B cell (primary cell): ENCODE data around the gene ZBTB40. TPM values are rescaled to one million over a fixed set of nuclear protein-coding genes. Genes with fewer than 3 reads are reported as not detected.

Experiments
- ATAC-seq: fragments of 200-7000 bp; cut with Tn5 transposase; one replicate; pipeline ENCODE4 v1.10.0; 2021; ENCODE audit warnings: low read depth, mild to moderate bottlenecking, moderate number of reproducible peaks, moderate library complexity
- CTCF ChIA-PET: fragments of 350-600 bp; sonication (Branson Sonifier 250); formaldehyde crosslinking; loops from one replicate; lab custom pipeline; 2021; ENCODE audit warnings: antibody characterized with exemption, inconsistent platforms; lab: Charles Lee
- POLR2A ChIA-PET: fragments of 350-600 bp; sonication (Branson Sonifier 250); formaldehyde crosslinking; loops from one replicate; lab custom pipeline; 2021; ENCODE audit warnings: antibody characterized with exemption; lab: Charles Lee
- DNase-seq: peaks from one replicate; pipeline ENCODE4 v3.0.0; 2013
- H2AFZ ChIP-seq: 2 replicates; pipeline ENCODE4 v1.6.1; 2012; ENCODE audit warnings: mild to moderate bottlenecking, low read depth, low read length; ENCODE audit not compliant: insufficient read depth, poor library complexity, severe bottlenecking
- H3K27ac ChIP-seq, 2 donors: 1 replicate in 1 of 2; 2 replicates in 1 of 2; pipeline ENCODE4 v1.5.1; 2012 to 2013; ENCODE audit warnings: low read length in 2 of 2, mild to moderate bottlenecking in 2 of 2, moderate library complexity in 1 of 2
- H3K27me3 ChIP-seq, 4 experiments: fragments of 200-600 bp in 1 of 4; sonication (generic) in 1 of 4; replicated peaks in 1 of 4; 1 replicate in 2 of 4; 2 replicates in 2 of 4; pipeline versions ENCODE4 v1.6.1 to v1.7.0; 2013 to 2016; ENCODE audit warnings: low read length in 3 of 4, mild to moderate bottlenecking in 2 of 4, mixed read lengths in 1 of 4, moderate library complexity in 1 of 4; ENCODE audit not compliant: insufficient read depth in 4 of 4, control insufficient read depth in 3 of 4; ENCODE audit errors: control extremely low read depth in 1 of 4
- H3K36me3 ChIP-seq, 2 experiments: replicated peaks in 1 of 2; 1 replicate in 1 of 2; 2 replicates in 1 of 2; pipeline versions ENCODE4 v1.6.1 to v1.7.1; 2013; ENCODE audit warnings: low read length in 1 of 2; ENCODE audit not compliant: insufficient read depth in 2 of 2, control insufficient read depth in 1 of 2; ENCODE audit errors: control extremely low read depth in 1 of 2, extremely low read depth in 1 of 2
- H3K4me1 ChIP-seq, 2 donors: fragments of 200-600 bp in 1 of 2; sonication (generic) in 1 of 2; 1 replicate in 1 of 2; 2 replicates in 1 of 2; pipeline versions ENCODE4 v1.5.1 to v1.6.1; 2013 to 2017; ENCODE audit warnings: low read length in 2 of 2; ENCODE audit not compliant: control insufficient read depth in 2 of 2, insufficient read depth in 2 of 2
- H3K4me2 ChIP-seq: replicated peaks from 2 replicates; pipeline ENCODE3; 2012; ENCODE audit warnings: mild to moderate bottlenecking, low read depth, low read length; ENCODE audit not compliant: poor library complexity, severe bottlenecking
- H3K4me3 ChIP-seq, 5 experiments: fragments of 200-600 bp in 1 of 5; sonication (generic) in 1 of 5; 1 replicate in 3 of 5; 2 replicates in 2 of 5; pipeline versions ENCODE4 v1.5.1 to v1.7.0; 2011 to 2016; ENCODE audit warnings: low read length in 4 of 5, mild to moderate bottlenecking in 4 of 5, low read depth in 2 of 5, control low read depth in 1 of 5, moderate library complexity in 1 of 5; ENCODE audit not compliant: insufficient read depth in 1 of 5; ENCODE audit errors: control extremely low read depth in 1 of 5, extremely low read depth in 1 of 5
- H3K79me2 ChIP-seq: fragments of 200-600 bp; sonication (generic); one replicate; pipeline ENCODE4 v1.6.0; 2016; ENCODE audit warnings: low read length; ENCODE audit not compliant: control insufficient read depth, insufficient read depth
- H3K9ac ChIP-seq: fragments of 200-600 bp; sonication (generic); 2 replicates; pipeline ENCODE4 v1.6.1; 2017; ENCODE audit warnings: mild to moderate bottlenecking, low read length, moderate library complexity
- H3K9me3 ChIP-seq, 3 donors: one replicate each; pipeline versions ENCODE4 v1.6.1 to v1.7.1; 2013; ENCODE audit warnings: low read length in 2 of 3; ENCODE audit not compliant: control insufficient read depth in 2 of 3, insufficient read depth in 1 of 3; ENCODE audit errors: control extremely low read depth in 1 of 3
- H4K20me1 ChIP-seq: 2 replicates; pipeline ENCODE4 v1.6.0; 2012; ENCODE audit warnings: mild to moderate bottlenecking, low read length; ENCODE audit not compliant: insufficient read depth, control insufficient read depth, poor library complexity, severe bottlenecking
- H3K27ac Mint-ChIP-seq: one replicate; pipeline ENCODE4 v1.8.0; 2021; ENCODE audit warnings: mixed read lengths
- H3K27me3 Mint-ChIP-seq: one replicate; pipeline ENCODE4 v1.8.0; 2021; ENCODE audit warnings: mixed read lengths
- H3K4me1 Mint-ChIP-seq: one replicate; pipeline ENCODE4 v1.8.0; 2021; ENCODE audit warnings: mixed read lengths
- H3K4me3 Mint-ChIP-seq: one replicate; pipeline ENCODE4 v1.8.0; 2021; ENCODE audit warnings: mixed read lengths
- H3K9me3 Mint-ChIP-seq: one replicate; pipeline ENCODE4 v1.8.0; 2022; ENCODE audit warnings: mixed read lengths; ENCODE audit not compliant: insufficient read depth
- CTCF ChIP-seq: fragments of 200-600 bp; IDR thresholded peaks from one replicate; pipeline ENCODE4 v1.8.0; 2022; ENCODE audit warnings: antibody characterized with exemption, mild to moderate bottlenecking
- EZH2 ChIP-seq: IDR thresholded peaks from 2 replicates; pipeline ENCODE4 v1.6.1; 2012; ENCODE audit warnings: borderline replicate concordance, low read depth, mild to moderate bottlenecking, moderate library complexity, low read length; ENCODE audit not compliant: insufficient read depth, poor library complexity, severe bottlenecking
- WGBS: methylation state at CpG from one replicate; pipeline ENCODE4 v1.1.5; 2013; ENCODE audit warnings: missing lambda C conversion rate; ENCODE audit not compliant: insufficient coverage; 5-methylcytosine and 5-hydroxymethylcytosine counted together
- intact Hi-C: fragments of 100-400 bp; cut with micrococcal nuclease; formaldehyde crosslinking; loops from one replicate; pipeline ENCODE4 v1.10.0; 2022
- polyA plus RNA-seq: library from polyadenylated mRNA; depleted of rRNA; stranded (reverse); fragments of >200 nt; gene quantifications from 2 replicates; pipeline ENCODE4 v1.2.3, GENCODE V29; 2012
- total RNA-seq, 2 donors: library from RNA; stranded (reverse); fragments of 120-200 nt in 1 of 2; gene quantifications; 1 replicate in 1 of 2; 2 replicates in 1 of 2; pipeline versions ENCODE4 v1.2.3 to v1.2.4, GENCODE V29; 2013 to 2022

The ZBTB40 gene
- total and polyA plus RNA-seq, 2 donors (not counting 1 experiment from before 2014, with no cell fraction given), result 30.9 to 51.9 TPM

- H3K9me3 ChIP-seq, result peaks cover 0 to 7% (median 0%) of the 10 kb centered on the region in 3 donors
- H3K4me3 ChIP-seq, result no peak overlapping the region
- ChIA-PET POLR2A (no interaction called here), CTCF (no interaction called here)
- intact Hi-C loops, result no loop called here
- H3K4me1 ChIP-seq, result no peaks in the 10 kb centered on the region
- no peak overlapping the region for H2AFZ ChIP-seq
- H3K4me2 ChIP-seq, result no peak overlapping the region
- Mint-ChIP-seq H3K27ac (no peak overlapping the region), H3K9me3 (no peaks in the 10 kb centered on the region), H3K27me3 (peaks cover 18% of the 10 kb centered on the region), H3K4me1 (peaks cover 3% of the 10 kb centered on the region), H3K4me3 (no peak overlapping the region)
- no peak for DNase-seq
- no peaks in the 10 kb centered on the region for H3K36me3 ChIP-seq
- H3K27me3 ChIP-seq, result peaks cover 0 to 8% (median 0%) of the 10 kb centered on the region in 4 experiments
- H3K9ac ChIP-seq, result no peak overlapping the region
- no peaks in the 10 kb centered on the region for H3K79me2 ChIP-seq
- no peak for ATAC-seq
- H4K20me1 ChIP-seq, result no peaks in the 10 kb centered on the region
- WGBS, result 87% methylated on average over 4 of the region's 6 CpGs
- TF ChIP-seq EZH2, result no peak
- TF ChIP-seq CTCF, result no peak
- no peak overlapping the region for H3K27ac ChIP-seq
Measured at GRCh38 chr1:22567994-22568393, 116.3 kb downstream of the ZBTB40 start.

- H3K27ac ChIP-seq, result no peak overlapping the region
- no peaks in the 10 kb centered on the region for H4K20me1 ChIP-seq
- TF ChIP-seq EZH2 (no peak), CTCF (no peak)
- Mint-ChIP-seq H3K4me1 (peaks cover 3% of the 10 kb centered on the region), H3K4me3 (no peak overlapping the region), H3K27me3 (peaks cover 12% of the 10 kb centered on the region), H3K27ac (no peak overlapping the region), H3K9me3 (no peaks in the 10 kb centered on the region)
- DNase-seq, result no peak
- H3K4me2 ChIP-seq, result no peak overlapping the region
- no peak overlapping the region for H3K4me3 ChIP-seq
- POLR2A ChIA-PET, result no interaction called here
- no peak overlapping the region for H3K9ac ChIP-seq
- 93% methylated on average over 7 of the region's 7 CpGs for WGBS
- intact Hi-C loops, result no loop called here
- peaks cover 0 to 7% (median 0%) of the 10 kb centered on the region in 3 donors for H3K9me3 ChIP-seq
- H3K79me2 ChIP-seq, result no peaks in the 10 kb centered on the region
- H2AFZ ChIP-seq, result no peak overlapping the region
- no peaks in the 10 kb centered on the region for H3K4me1 ChIP-seq
- CTCF ChIA-PET, result no interaction called here
- H3K27me3 ChIP-seq, result peaks cover 0 to 8% (median 0%) of the 10 kb centered on the region in 4 experiments
- no peak for ATAC-seq
- H3K36me3 ChIP-seq, result no peaks in the 10 kb centered on the region
Measured at GRCh38 chr1:22569269-22569668, 117.6 kb downstream of the ZBTB40 start.
